Activated CD8-positive, alpha-beta memory T cell treated with anti-CD3 and anti-CD28 coated beads for 36 hours (primary cell): ENCODE measurements around the gene OAT. TPM values are rescaled to one million over a fixed set of nuclear protein-coding genes. Genes with fewer than 3 reads are reported as not detected.

Experiments used
- CTCF ChIA-PET: fragments of 350-600 bp; sonication (Branson Sonifier 250); formaldehyde crosslinking; loops from one replicate; lab custom pipeline; 2021; ENCODE audit warnings: antibody characterized with exemption; lab: Charles Lee
- POLR2A ChIA-PET: fragments of 350-600 bp; sonication (Branson Sonifier 250); formaldehyde crosslinking; loops from one replicate; lab custom pipeline; 2021; ENCODE audit warnings: antibody characterized with exemption; lab: Charles Lee
- total RNA-seq, 2 experiments: library from RNA; stranded (reverse); gene quantifications; one replicate each; pipeline ENCODE4 v1.2.3, GENCODE V29; 2021

OAT gene
- total RNA-seq, 2 experiments from 2014 or later: 48.2 to 49.2 TPM

GRCh38 chr10:124349996-124350280 lies 68.8 kb downstream of the OAT start:
- ChIA-PET CTCF (no interaction called here), POLR2A (no interaction called here)

- POLR2A ChIA-PET: no interaction called here
- CTCF ChIA-PET: no interaction called here
These were observed 69.3 kb downstream of the OAT start for GRCh38 chr10:124349231-124349995.

- ChIA-PET POLR2A (no interaction called here), CTCF (no interaction called here)
These were observed 69.9 kb downstream of the OAT start for GRCh38 chr10:124348801-124349200.

GRCh38 chr10:124347956-124348355 lies 70.8 kb downstream of the OAT start:
- ChIA-PET POLR2A (no interaction called here), CTCF (no interaction called here)

Other genes starting within 250 kb of the OAT start
- gene NKX1-2, start 31.1 kb upstream of the OAT start, total RNA-seq: not detected
- 1 to 10 TPM; 4.9 to 5.5 TPM for gene LHPP, start 42.9 kb upstream of the OAT start, total RNA-seq